Left cardiac atrium (tissue), 4 donors: ENCODE data around the gene CREBRF. TPM values are rescaled to one million over a fixed set of nuclear protein-coding genes. Genes with fewer than 3 reads are reported as not detected.
"Not testable (repeated sequence)": the region's sequence is repeated elsewhere in the genome, so short reads cannot be mapped to it uniquely, and the experiment has no call there.

ENCODE experiments used
- ATAC-seq, 2 donors: fragments of 200-7000 bp; cut with Tn5 transposase; one replicate each; pipeline ENCODE4 v1.9.1; 2020; ENCODE audit warnings: mild to moderate bottlenecking in 2 of 2, moderate library complexity in 2 of 2
- DNase-seq: peaks from one replicate; pipeline ENCODE4 v3.0.0-alpha.2; 2020
- intact Hi-C, 2 donors: fragments of 100-400 bp; cut with DNase I; formaldehyde crosslinking; loops; one replicate each; pipeline versions ENCODE4 v1.14.1 to v1.15.1; 2022 to 2023
- total RNA-seq, 2 donors: library from RNA; stranded (reverse); fragmentation: NEBNext Ultra II Directional; extraction: Animal tissue kit (Norgen Biotek cat#: 25700); gene quantifications; one replicate each; pipeline ENCODE4 v1.2.1, GENCODE V29; 2021
- donor health status: DM: no; HTN: yes; CAD: no.
- donor health status: DM: no; HTN: yes; CAD: no; lungs with severe emphysema.
- donor health status: DM: yes; HTN: yes; CAD: no.
- donor health status: Dilated cardiomyopathy.

The CREBRF gene
- total RNA-seq, 2 donors from 2014 or later: 13.2 to 23.9 TPM

- ATAC-seq, DNase-seq, intact Hi-C loops: not testable (repeated sequence)
Measured at GRCh38 chr5:173032096-173032495, 24.1 kb upstream of the CREBRF start.

- no peak for DNase-seq
- intact Hi-C loops: no loop called here
- ATAC-seq: no peak
Measured at GRCh38 chr5:173032730-173033129, 23.4 kb upstream of the CREBRF start.

- no peak for ATAC-seq
- DNase-seq: no peak
Measured at GRCh38 chr5:173033923-173034322, 22.2 kb upstream of the CREBRF start.

GRCh38 chr5:173035904-173036707, 20.0 kb upstream of the CREBRF start:
- DNase-seq: no peak
- no peak for ATAC-seq
- intact Hi-C loops: no loop called here

More at GRCh38 chr5:173033923-173034322, 22.2 kb upstream of the CREBRF start:
- intact Hi-C loops: no loop called here

GRCh38 chr5:173039188-173039587, 17.0 kb upstream of the CREBRF start:
- DNase-seq: no peak
- intact Hi-C loops: no loop called here
- no peak for ATAC-seq

GRCh38 chr5:173039964-173040363, 16.2 kb upstream of the CREBRF start:
- ATAC-seq (no peak), DNase-seq (no peak)
- intact Hi-C loops: no loop called here

- ATAC-seq (no peak), DNase-seq (no peak)
- intact Hi-C loops: no loop called here
Measured at GRCh38 chr5:173041881-173042762, 14.0 kb upstream of the CREBRF start.

- no peak for ATAC-seq
- intact Hi-C loops: no loop called here
- DNase-seq: no peak
Measured at GRCh38 chr5:173042763-173043107, 13.4 kb upstream of the CREBRF start.

- no peak for ATAC-seq
- intact Hi-C loops: no loop called here
- no peak for DNase-seq
Measured at GRCh38 chr5:173045474-173045873, 10.7 kb upstream of the CREBRF start.

GRCh38 chr5:173047096-173047837, 8.9 kb upstream of the CREBRF start:
- intact Hi-C loops, ATAC-seq: not testable (repeated sequence)

GRCh38 chr5:173047838-173048105, 8.4 kb upstream of the CREBRF start:
- intact Hi-C loops: no loop called here
- ATAC-seq: no peak

More at GRCh38 chr5:173047096-173047837, 8.9 kb upstream of the CREBRF start:
- DNase-seq: not testable (repeated sequence)

GRCh38 chr5:173050791-173051190, 5.4 kb upstream of the CREBRF start:
- ATAC-seq (no peak), DNase-seq (no peak)
- intact Hi-C loops: no loop called here

More at GRCh38 chr5:173047838-173048105, 8.4 kb upstream of the CREBRF start:
- DNase-seq: no peak

GRCh38 chr5:173051746-173052145, 4.4 kb upstream of the CREBRF start:
- intact Hi-C loops: no loop called here
- ATAC-seq: no peak
- DNase-seq: no peak

GRCh38 chr5:173053041-173053440, 3.1 kb upstream of the CREBRF start:
- intact Hi-C loops: no loop called here
- ATAC-seq: no peak

GRCh38 chr5:173055042-173055721, 970 bp upstream of the CREBRF start:
- intact Hi-C loops: no loop called here
- ATAC-seq (no peak), DNase-seq (no peak)

More at GRCh38 chr5:173053041-173053440, 3.1 kb upstream of the CREBRF start:
- DNase-seq: no peak

- DNase-seq (no peak), ATAC-seq (no peak)
- intact Hi-C loops: no loop called here
Measured at GRCh38 chr5:173055722-173055982, 500 bp upstream of the CREBRF start.

- intact Hi-C loops: no loop called here
- ATAC-seq: peak; percentile 78 to 85
- no peak for DNase-seq
Measured at GRCh38 chr5:173056783-173057061, 570 bp downstream of the CREBRF start.

- DNase-seq (peak; percentile 100), ATAC-seq (peak; percentile 96 to 97)
- intact Hi-C loops: no loop called here
Measured at GRCh38 chr5:173057062-173057924, 1.1 kb downstream of the CREBRF start.

- ATAC-seq (no peak), DNase-seq (no peak)
- intact Hi-C loops: no loop called here
Measured at GRCh38 chr5:173062141-173062540, 6.0 kb downstream of the CREBRF start.
